PC-9 (cell line): Measurements from ENCODE around the gene CPNE1. TPM values are rescaled to one million over a fixed set of nuclear protein-coding genes. Genes with fewer than 3 reads are reported as not detected.

ENCODE experiments used
- BruUV-seq: library from RNA; stranded (reverse); fragments of 400-500 nt; replicated peaks from 2 replicates; lab custom pipeline; 2021; lab: Mats Ljungman, UMichigan
- CTCF ChIA-PET: fragments of 300-600 bp; sonication (Branson Sonifier 250); formaldehyde crosslinking; loops from one replicate; lab custom pipeline; 2022; ENCODE audit warnings: antibody characterized with exemption; lab: Charles Lee
- POLR2A ChIA-PET: fragments of 300-600 bp; sonication (Branson Sonifier 250); formaldehyde crosslinking; loops from one replicate; lab custom pipeline; 2022; ENCODE audit warnings: antibody characterized with exemption; ENCODE audit not compliant: unreplicated experiment; lab: Charles Lee
- DNase-seq, 2 experiments: peaks; one replicate each; pipeline versions ENCODE4 v3.0.0 to v3.0.0-alpha.2; 2015 to 2022; ENCODE audit warnings: mixed read lengths in 1 of 2
- H2AFZ ChIP-seq: fragments of 200-600 bp; sonication (generic); 2 replicates; pipeline ENCODE4 v1.8.1; 2017; ENCODE audit warnings: antibody characterized with exemption
- H3F3A ChIP-seq: fragments of 200-600 bp; sonication (generic); 2 replicates; pipeline ENCODE4 v1.8.1; 2017; ENCODE audit warnings: antibody characterized with exemption, mild to moderate bottlenecking, low read depth; ENCODE audit not compliant: insufficient read depth
- H3K27ac ChIP-seq: fragments of 200-600 bp; sonication (generic); 2 replicates; pipeline ENCODE4 v1.6.1; 2016; ENCODE audit warnings: mixed run types
- H3K27me3 ChIP-seq: fragments of 200-600 bp; sonication (generic); 2 replicates; pipeline ENCODE4 v1.6.1; 2016; ENCODE audit warnings: low read depth, mixed run types; ENCODE audit not compliant: insufficient read depth
- H3K36me3 ChIP-seq: fragments of 200-600 bp; sonication (generic); 2 replicates; pipeline ENCODE4 v1.6.1; 2016; ENCODE audit warnings: low read depth, mixed run types
- H3K4me1 ChIP-seq: fragments of 200-600 bp; sonication (generic); replicated peaks from 2 replicates; pipeline ENCODE4 v1.6.1; 2016; ENCODE audit warnings: mixed run types; ENCODE audit not compliant: insufficient read depth
- H3K4me2 ChIP-seq: fragments of 200-600 bp; sonication (generic); 2 replicates; pipeline ENCODE4 v1.6.1; 2017; ENCODE audit warnings: mixed run types
- H3K4me3 ChIP-seq: fragments of 200-600 bp; sonication (generic); 2 replicates; pipeline ENCODE4 v1.6.1; 2016; ENCODE audit warnings: mixed run types
- H3K79me2 ChIP-seq: fragments of 200-600 bp; sonication (generic); 2 replicates; pipeline ENCODE4 v1.6.1; 2017; ENCODE audit warnings: low read depth, mixed run types
- H3K9me2 ChIP-seq: fragments of 200-600 bp; sonication (generic); 2 replicates; pipeline ENCODE4 v1.8.1; 2017; ENCODE audit warnings: mild to moderate bottlenecking; ENCODE audit not compliant: insufficient read depth
- H3K9me3 ChIP-seq: fragments of 200-600 bp; sonication (generic); 2 replicates; pipeline ENCODE4 v1.8.1; 2016; ENCODE audit warnings: low read depth; ENCODE audit not compliant: insufficient read depth
- H4K20me1 ChIP-seq: fragments of 200-600 bp; sonication (generic); 2 replicates; pipeline ENCODE4 v1.8.1; 2017; ENCODE audit not compliant: insufficient read depth
- EZH2 ChIP-seq: fragments of 200-600 bp; sonication (generic); IDR thresholded peaks from 2 replicates; pipeline ENCODE4 v1.8.0; 2017; ENCODE audit warnings: antibody characterized with exemption, low read depth
- intact Hi-C: fragments of 100-400 bp; cut with micrococcal nuclease; formaldehyde crosslinking; loops from one replicate; pipeline ENCODE4 v1.10.0; 2022; ENCODE audit not compliant: unreplicated experiment
- total RNA-seq: library from RNA; stranded (reverse); gene quantifications from 2 replicates; pipeline ENCODE4 v1.2.3, GENCODE V29; 2021
- TF ChIP-seq, protein P1 (sequence below): fragments of 200-600 bp; sonication (generic); conservative IDR thresholded peaks from 2 replicates; pipeline ENCODE4 v1.6.1; 2017; ENCODE audit warnings: mixed run types, antibody characterized with exemption, mild to moderate bottlenecking, moderate library complexity

Gene CPNE1
- total RNA-seq, 1 experiment from 2014 or later = 271 TPM

GRCh38 chr20:35601990-35602389 lies 62.7 kb downstream of the CPNE1 start:
- H3K27ac ChIP-seq = no peak overlapping the region
- no peaks in the 10 kb centered on the region for H3K9me3 ChIP-seq
- peaks cover 15% of the 10 kb centered on the region for H3K4me1 ChIP-seq
- H2AFZ ChIP-seq = no peak overlapping the region
- no peaks in the 10 kb centered on the region for H4K20me1 ChIP-seq
- H3K79me2 ChIP-seq = peaks cover 29% of the 10 kb centered on the region
- no TSS peak for BruUV-seq
- peaks cover 2% of the 10 kb centered on the region; the same call in 1 of the 2 replicates for H3F3A ChIP-seq
- no peak for DNase-seq
- no peaks in the 10 kb centered on the region for H3K9me2 ChIP-seq
- H3K36me3 ChIP-seq = peaks cover 13% of the 10 kb centered on the region; the same call in 1 of the 2 replicates
- CTCF ChIA-PET = no interaction called here
- POLR2A ChIA-PET = no interaction called here
- no peaks in the 10 kb centered on the region for H3K27me3 ChIP-seq
- TF ChIP-seq, protein P1, sequence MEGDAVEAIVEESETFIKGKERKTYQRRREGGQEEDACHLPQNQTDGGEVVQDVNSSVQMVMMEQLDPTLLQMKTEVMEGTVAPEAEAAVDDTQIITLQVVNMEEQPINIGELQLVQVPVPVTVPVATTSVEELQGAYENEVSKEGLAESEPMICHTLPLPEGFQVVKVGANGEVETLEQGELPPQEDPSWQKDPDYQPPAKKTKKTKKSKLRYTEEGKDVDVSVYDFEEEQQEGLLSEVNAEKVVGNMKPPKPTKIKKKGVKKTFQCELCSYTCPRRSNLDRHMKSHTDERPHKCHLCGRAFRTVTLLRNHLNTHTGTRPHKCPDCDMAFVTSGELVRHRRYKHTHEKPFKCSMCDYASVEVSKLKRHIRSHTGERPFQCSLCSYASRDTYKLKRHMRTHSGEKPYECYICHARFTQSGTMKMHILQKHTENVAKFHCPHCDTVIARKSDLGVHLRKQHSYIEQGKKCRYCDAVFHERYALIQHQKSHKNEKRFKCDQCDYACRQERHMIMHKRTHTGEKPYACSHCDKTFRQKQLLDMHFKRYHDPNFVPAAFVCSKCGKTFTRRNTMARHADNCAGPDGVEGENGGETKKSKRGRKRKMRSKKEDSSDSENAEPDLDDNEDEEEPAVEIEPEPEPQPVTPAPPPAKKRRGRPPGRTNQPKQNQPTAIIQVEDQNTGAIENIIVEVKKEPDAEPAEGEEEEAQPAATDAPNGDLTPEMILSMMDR = no peak
- TF ChIP-seq EZH2 = no peak
- no peak overlapping the region for H3K4me3 ChIP-seq
- H3K4me2 ChIP-seq = no peak overlapping the region
- intact Hi-C loops = no loop called here

DNA sequence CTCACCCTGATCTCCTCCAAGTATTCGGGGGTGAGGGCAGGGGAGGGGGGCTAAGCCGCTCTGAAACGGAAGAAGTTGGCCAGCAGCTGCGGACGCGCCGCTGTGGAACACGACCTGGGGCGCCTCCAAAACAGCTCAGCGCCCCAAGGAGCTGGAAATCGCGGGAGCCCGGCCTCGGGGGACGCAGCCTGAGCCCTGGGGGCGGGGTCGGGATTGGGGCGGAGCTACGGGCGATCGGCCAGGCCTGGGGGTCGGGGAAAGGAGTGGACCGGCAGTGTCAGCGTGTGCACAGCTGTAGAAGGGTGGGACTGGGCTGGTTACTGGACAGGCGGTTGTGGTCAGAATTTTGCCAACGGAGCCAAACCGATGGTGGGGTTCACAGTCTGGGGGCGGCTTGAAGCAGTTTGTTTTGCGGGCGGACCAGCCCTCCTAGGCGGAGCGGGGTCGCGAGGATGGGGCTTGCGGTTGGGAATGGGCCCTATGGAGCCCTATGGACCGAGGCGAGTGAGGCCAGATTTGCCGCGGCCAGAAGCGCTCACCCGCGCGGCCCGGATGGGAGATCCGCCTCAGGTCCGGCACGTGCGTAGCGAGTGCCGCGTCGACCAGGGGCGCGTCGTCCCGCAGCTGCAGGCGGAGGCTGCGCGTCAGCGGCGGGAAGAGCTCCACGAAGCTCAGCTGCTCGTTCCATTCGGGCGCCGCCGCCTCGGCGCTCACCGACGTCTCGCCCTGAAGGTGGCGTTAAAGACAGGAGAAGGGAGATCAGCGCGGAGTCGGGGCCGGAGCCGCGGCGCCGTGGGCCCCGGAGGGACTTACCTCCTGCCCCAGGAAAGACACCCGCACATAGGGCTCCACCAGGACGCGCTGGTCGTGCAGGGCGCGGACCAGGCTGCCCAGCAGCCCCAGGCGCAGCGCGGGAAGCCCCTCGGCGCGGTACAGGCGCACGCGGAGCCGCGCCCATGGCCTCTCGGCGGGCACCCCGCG lies 63.4 kb downstream of the CPNE1 start:
- intact Hi-C loops = no loop called here
- no TSS peak for BruUV-seq

More for the DNA sequence above, 63.4 kb downstream of the CPNE1 start:
- H3K27ac ChIP-seq = no peak overlapping the region
- no peaks in the 10 kb centered on the region for H3K9me3 ChIP-seq
- no peaks in the 10 kb centered on the region for H3K27me3 ChIP-seq
- H3F3A ChIP-seq = peaks cover 5% of the 10 kb centered on the region; the same call in 1 of the 2 replicates
- peaks cover 13% of the 10 kb centered on the region; the same call in 1 of the 2 replicates for H3K36me3 ChIP-seq
- H2AFZ ChIP-seq = no peak overlapping the region
- H3K9me2 ChIP-seq = no peaks in the 10 kb centered on the region
- no peaks in the 10 kb centered on the region for H4K20me1 ChIP-seq
- no peak overlapping the region for H3K4me2 ChIP-seq
- TF ChIP-seq, protein P1 = no peak
- no peak for TF ChIP-seq EZH2
- CTCF ChIA-PET = interaction anchor here (0.6 kb wide), 1 partner anchor 13 kb away, joined by 3 read pairs; no protein-coding TSS in a partner anchor
- POLR2A ChIA-PET = no interaction called here
- H3K4me1 ChIP-seq = peaks cover 11% of the 10 kb centered on the region
- DNase-seq = no peak
- H3K4me3 ChIP-seq = no peak overlapping the region
- peaks cover 22% of the 10 kb centered on the region for H3K79me2 ChIP-seq
